Measurements from ENCODE around the gene DDX4. TPM values are rescaled to one million over a fixed set of nuclear protein-coding genes. Genes with fewer than 3 reads are reported as not detected.
A peak's percentile ranks its signal among the peaks of the same experiment; 100 is the strongest.

DDX4 gene
- total and polyA plus RNA-seq, 9 of the 15 experiments (the other 6 are each of a cell fraction or from before 2014, with no cell fraction given), result not detected

DNA sequence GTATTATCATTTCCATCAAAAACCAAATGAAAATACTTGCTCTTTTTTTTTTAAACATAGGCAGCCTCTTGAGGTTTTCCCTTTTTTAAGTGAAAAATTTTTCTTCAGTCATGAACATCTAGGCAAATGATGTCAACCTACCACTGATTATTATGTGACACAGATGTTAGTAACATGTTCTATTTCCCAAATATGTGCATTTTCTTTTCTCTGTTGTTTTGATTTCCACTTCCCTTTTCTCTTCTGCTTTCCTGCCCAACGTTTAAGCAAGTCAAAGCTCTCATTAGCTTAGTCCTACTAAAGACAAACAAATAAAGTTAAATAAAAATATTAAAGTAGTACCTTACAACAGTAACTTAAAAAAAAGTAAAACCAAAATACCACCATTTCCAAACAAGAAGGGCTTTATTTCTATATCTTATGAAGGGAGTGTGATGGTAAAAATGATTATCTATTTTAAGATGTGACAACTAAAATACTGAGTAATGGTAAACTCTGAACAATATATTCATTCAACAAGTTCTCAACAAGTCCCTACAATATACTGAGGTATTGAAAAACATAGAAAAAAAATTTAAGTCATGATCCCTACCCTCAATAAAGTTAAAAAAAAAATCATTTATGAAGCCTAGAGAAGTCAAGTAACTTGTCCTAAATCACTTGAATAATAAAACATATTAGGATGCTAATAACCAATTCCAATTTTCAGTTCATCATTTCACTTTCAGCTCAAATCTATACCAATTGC, 35.1 kb upstream of the DDX4 start:
- Histone ChIP-seq H3K9me3 (replicated peaks; ENCODE audit: control insufficient read depth, insufficient read depth, low read depth, low read length) (no peaks in the 10 kb centered on the region), H3K27ac (ENCODE audit: extremely low read depth, low read depth, low read length) (no peak overlapping the region), H3K9me1 (ENCODE audit: control insufficient read depth, insufficient read depth, low read length) (no peaks in the 10 kb centered on the region), H3K79me2 (ENCODE audit: control insufficient read depth, insufficient read depth, low read length) (no peaks in the 10 kb centered on the region), H3K4me2 (ENCODE audit: insufficient read depth, low read length) (no peak overlapping the region), H3K4me3 (no peak overlapping the region), H3K9ac (ENCODE audit: insufficient read depth in 1 of 2, low read depth in 2 of 2, low read length in 2 of 2) (no peak overlapping the region), H2AFZ (ENCODE audit: low read depth, low read length) (no peak overlapping the region), H3K36me3 (ENCODE audit: control insufficient read depth, insufficient read depth, low read length) (no peaks in the 10 kb centered on the region), H3K4me1 (replicated peaks in 1 of 2; ENCODE audit: control insufficient read depth in 2 of 2, insufficient read depth in 2 of 2, low read length in 2 of 2) (peaks cover 0 to 9% of the 10 kb centered on the region in 2 experiments; a peak in 1 of 5 replicates), H3K27me3 (ENCODE audit: control insufficient read depth in 2 of 2, insufficient read depth in 2 of 2, low read length in 2 of 2) (no peaks in the 10 kb centered on the region), H4K20me1 (replicated peaks; ENCODE audit: control insufficient read depth, insufficient read depth, low read length) (no peaks in the 10 kb centered on the region)
- ATAC-seq (no peak), FAIRE-seq (no peak), DNase-seq (ENCODE audit: extremely low read depth in 1 of 4, low spot score in 3 of 4) (no peak)
- in situ Hi-C loops (cut with MboI), result no loop called here
- TF ChIP-seq SAFB (IDR thresholded peaks at IDR 0.05; ENCODE audit: borderline replicate concordance, low read depth, low read length) (no peak), SPI1 (IDR thresholded peaks at IDR 0.05; ENCODE audit: borderline replicate concordance, low read depth, low read length) (peak; percentile 52; the same call in 1 of the 2 replicates)
- intact Hi-C loops (cut with micrococcal nuclease), result no loop called here
- 41% methylated on average over 1 of the region's 1 CpG for WGBS (ENCODE audit: insufficient coverage, low coverage, missing lambda C conversion rate)
- CTCF ChIA-PET (ENCODE audit: low intra/inter-chr PET ratio), result no interaction called here
- POLR2A ChIA-PET, result no interaction called here
- BruUV-seq (replicated peaks), result no TSS peak

DNA sequence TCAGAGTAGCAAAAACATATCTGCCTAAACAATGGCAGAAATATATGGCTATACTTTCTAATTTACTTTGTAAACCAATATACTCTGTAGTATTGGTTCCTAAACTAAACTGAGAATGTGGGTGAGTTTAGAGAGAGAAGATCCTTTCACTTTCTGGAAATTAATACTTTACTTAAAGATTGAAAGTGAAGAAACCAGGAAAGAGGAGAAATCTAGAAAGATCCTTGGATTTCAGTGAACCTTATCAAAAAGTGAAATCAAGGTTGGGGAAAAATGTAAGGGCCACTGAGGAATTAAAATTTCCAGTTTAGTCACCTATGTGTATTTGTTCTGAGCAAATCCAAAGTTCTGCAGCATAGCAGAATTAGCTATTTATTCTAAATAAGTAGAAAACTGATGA, 31.6 kb upstream of the DDX4 start:
- Histone ChIP-seq H3K27ac (ENCODE audit: extremely low read depth, low read depth, low read length) (no peak overlapping the region), H2AFZ (ENCODE audit: low read depth, low read length) (no peak overlapping the region), H3K79me2 (ENCODE audit: control insufficient read depth, insufficient read depth, low read length) (peaks cover under 1% of the 10 kb centered on the region; the same call in 1 of the 3 replicates), H3K9me3 (replicated peaks; ENCODE audit: control insufficient read depth, insufficient read depth, low read depth, low read length) (no peaks in the 10 kb centered on the region), H3K4me2 (ENCODE audit: insufficient read depth, low read length) (no peak overlapping the region), H3K9ac (ENCODE audit: insufficient read depth in 1 of 2, low read depth in 2 of 2, low read length in 2 of 2) (no peak overlapping the region), H3K4me3 (no peak overlapping the region), H3K36me3 (ENCODE audit: control insufficient read depth, insufficient read depth, low read length) (no peaks in the 10 kb centered on the region), H3K27me3 (ENCODE audit: control insufficient read depth in 2 of 2, insufficient read depth in 2 of 2, low read length in 2 of 2) (no peaks in the 10 kb centered on the region), H4K20me1 (replicated peaks; ENCODE audit: control insufficient read depth, insufficient read depth, low read length) (no peaks in the 10 kb centered on the region), H3K4me1 (replicated peaks in 1 of 2; ENCODE audit: control insufficient read depth in 2 of 2, insufficient read depth in 2 of 2, low read length in 2 of 2) (peaks cover 0 to 6% of the 10 kb centered on the region in 2 experiments; a peak in 3 of 5 replicates), H3K9me1 (ENCODE audit: control insufficient read depth, insufficient read depth, low read length) (no peaks in the 10 kb centered on the region)
- ChIA-PET POLR2A (no interaction called here), CTCF (ENCODE audit: low intra/inter-chr PET ratio) (no interaction called here)
- in situ Hi-C loops (cut with MboI), result no loop called here
- ATAC-seq (no peak), FAIRE-seq (no peak), DNase-seq (ENCODE audit: extremely low read depth in 1 of 4, low spot score in 3 of 4) (no peak)
- intact Hi-C loops (cut with micrococcal nuclease), result no loop called here
- BruUV-seq (replicated peaks), result no TSS peak
- TF ChIP-seq YY1 (IDR thresholded peaks at IDR 0.05; ENCODE audit: borderline replicate concordance in 1 of 3, control insufficient read depth in 1 of 3, extremely low read depth in 1 of 3, insufficient read depth in 3 of 3, insufficient read length in 1 of 3, insufficient replicate concordance in 2 of 3, low read depth in 1 of 3, low read length in 2 of 3) (no peak), SETDB1 (IDR thresholded peaks at IDR 0.05; ENCODE audit: low read length) (no peak), NEUROD1 (IDR thresholded peaks at IDR 0.05; ENCODE audit: borderline replicate concordance, low read depth, low read length, partially characterized antibody) (no peak), CEBPG (CRISPR knock-in tag; IDR thresholded peaks at IDR 0.05) (no peak), CEBPG (tag; conservative IDR thresholded peaks at IDR 0.05 in 1 of 2, IDR thresholded peaks at IDR 0.05 in 1 of 2) (no peak)
- TF ChIP-seq, protein P1, sequence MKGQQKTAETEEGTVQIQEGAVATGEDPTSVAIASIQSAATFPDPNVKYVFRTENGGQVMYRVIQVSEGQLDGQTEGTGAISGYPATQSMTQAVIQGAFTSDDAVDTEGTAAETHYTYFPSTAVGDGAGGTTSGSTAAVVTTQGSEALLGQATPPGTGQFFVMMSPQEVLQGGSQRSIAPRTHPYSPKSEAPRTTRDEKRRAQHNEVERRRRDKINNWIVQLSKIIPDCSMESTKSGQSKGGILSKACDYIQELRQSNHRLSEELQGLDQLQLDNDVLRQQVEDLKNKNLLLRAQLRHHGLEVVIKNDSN (CRISPR knock-in tag; IDR thresholded peaks at IDR 0.05), result no peak
- TF ChIP-seq, protein P2, sequence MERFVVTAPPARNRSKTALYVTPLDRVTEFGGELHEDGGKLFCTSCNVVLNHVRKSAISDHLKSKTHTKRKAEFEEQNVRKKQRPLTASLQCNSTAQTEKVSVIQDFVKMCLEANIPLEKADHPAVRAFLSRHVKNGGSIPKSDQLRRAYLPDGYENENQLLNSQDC (CRISPR knock-in tag; IDR thresholded peaks at IDR 0.05), result no peak
